ENCODE measurements around the gene CCDC171.

DNA sequence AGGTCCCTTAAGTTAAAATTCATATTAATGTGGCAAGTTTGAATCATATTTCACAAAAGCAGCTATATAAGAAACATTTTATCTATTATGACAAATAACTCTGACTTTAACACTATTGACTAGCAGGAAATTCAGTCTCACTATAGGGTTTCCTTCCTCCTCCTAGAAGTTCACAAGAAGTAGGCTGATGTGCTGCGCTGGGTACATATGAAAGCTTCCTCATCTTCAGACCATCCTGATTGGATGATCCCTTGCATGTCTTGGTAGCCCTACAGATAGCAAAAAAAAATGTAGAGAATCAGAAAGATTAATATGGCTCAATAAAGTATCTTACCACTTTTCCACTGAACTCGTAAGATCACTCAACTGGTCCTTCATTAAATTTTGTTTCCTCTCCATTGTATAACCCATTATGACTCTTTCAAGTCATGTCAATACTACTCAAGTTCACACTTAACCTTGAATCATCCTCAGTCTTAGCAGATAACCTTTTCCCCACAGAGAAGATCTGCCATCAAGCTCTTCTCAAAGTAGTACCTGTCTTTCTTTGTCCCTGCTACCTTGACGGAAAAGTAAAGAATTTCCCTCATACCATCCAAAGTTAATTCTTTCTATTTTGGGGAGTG, 30.6 kb upstream of the CCDC171 start:
- no peak for TF ChIP-seq JUNB (IDR thresholded peaks at IDR 0.05; ENCODE audit: unreplicated experiment)
- TF ChIP-seq EZH2 (IDR thresholded peaks at IDR 0.05; ENCODE audit: low read depth, unreplicated experiment) = no peak
- TF ChIP-seq, protein P1, sequence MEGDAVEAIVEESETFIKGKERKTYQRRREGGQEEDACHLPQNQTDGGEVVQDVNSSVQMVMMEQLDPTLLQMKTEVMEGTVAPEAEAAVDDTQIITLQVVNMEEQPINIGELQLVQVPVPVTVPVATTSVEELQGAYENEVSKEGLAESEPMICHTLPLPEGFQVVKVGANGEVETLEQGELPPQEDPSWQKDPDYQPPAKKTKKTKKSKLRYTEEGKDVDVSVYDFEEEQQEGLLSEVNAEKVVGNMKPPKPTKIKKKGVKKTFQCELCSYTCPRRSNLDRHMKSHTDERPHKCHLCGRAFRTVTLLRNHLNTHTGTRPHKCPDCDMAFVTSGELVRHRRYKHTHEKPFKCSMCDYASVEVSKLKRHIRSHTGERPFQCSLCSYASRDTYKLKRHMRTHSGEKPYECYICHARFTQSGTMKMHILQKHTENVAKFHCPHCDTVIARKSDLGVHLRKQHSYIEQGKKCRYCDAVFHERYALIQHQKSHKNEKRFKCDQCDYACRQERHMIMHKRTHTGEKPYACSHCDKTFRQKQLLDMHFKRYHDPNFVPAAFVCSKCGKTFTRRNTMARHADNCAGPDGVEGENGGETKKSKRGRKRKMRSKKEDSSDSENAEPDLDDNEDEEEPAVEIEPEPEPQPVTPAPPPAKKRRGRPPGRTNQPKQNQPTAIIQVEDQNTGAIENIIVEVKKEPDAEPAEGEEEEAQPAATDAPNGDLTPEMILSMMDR (conservative IDR thresholded peaks at IDR 0.05; ENCODE audit: low read depth in 2 of 2) = no peak
- TF ChIP-seq EZH2phosphoT487 (IDR thresholded peaks at IDR 0.05; ENCODE audit: unreplicated experiment) = no peak
- TF ChIP-seq, protein P2, sequence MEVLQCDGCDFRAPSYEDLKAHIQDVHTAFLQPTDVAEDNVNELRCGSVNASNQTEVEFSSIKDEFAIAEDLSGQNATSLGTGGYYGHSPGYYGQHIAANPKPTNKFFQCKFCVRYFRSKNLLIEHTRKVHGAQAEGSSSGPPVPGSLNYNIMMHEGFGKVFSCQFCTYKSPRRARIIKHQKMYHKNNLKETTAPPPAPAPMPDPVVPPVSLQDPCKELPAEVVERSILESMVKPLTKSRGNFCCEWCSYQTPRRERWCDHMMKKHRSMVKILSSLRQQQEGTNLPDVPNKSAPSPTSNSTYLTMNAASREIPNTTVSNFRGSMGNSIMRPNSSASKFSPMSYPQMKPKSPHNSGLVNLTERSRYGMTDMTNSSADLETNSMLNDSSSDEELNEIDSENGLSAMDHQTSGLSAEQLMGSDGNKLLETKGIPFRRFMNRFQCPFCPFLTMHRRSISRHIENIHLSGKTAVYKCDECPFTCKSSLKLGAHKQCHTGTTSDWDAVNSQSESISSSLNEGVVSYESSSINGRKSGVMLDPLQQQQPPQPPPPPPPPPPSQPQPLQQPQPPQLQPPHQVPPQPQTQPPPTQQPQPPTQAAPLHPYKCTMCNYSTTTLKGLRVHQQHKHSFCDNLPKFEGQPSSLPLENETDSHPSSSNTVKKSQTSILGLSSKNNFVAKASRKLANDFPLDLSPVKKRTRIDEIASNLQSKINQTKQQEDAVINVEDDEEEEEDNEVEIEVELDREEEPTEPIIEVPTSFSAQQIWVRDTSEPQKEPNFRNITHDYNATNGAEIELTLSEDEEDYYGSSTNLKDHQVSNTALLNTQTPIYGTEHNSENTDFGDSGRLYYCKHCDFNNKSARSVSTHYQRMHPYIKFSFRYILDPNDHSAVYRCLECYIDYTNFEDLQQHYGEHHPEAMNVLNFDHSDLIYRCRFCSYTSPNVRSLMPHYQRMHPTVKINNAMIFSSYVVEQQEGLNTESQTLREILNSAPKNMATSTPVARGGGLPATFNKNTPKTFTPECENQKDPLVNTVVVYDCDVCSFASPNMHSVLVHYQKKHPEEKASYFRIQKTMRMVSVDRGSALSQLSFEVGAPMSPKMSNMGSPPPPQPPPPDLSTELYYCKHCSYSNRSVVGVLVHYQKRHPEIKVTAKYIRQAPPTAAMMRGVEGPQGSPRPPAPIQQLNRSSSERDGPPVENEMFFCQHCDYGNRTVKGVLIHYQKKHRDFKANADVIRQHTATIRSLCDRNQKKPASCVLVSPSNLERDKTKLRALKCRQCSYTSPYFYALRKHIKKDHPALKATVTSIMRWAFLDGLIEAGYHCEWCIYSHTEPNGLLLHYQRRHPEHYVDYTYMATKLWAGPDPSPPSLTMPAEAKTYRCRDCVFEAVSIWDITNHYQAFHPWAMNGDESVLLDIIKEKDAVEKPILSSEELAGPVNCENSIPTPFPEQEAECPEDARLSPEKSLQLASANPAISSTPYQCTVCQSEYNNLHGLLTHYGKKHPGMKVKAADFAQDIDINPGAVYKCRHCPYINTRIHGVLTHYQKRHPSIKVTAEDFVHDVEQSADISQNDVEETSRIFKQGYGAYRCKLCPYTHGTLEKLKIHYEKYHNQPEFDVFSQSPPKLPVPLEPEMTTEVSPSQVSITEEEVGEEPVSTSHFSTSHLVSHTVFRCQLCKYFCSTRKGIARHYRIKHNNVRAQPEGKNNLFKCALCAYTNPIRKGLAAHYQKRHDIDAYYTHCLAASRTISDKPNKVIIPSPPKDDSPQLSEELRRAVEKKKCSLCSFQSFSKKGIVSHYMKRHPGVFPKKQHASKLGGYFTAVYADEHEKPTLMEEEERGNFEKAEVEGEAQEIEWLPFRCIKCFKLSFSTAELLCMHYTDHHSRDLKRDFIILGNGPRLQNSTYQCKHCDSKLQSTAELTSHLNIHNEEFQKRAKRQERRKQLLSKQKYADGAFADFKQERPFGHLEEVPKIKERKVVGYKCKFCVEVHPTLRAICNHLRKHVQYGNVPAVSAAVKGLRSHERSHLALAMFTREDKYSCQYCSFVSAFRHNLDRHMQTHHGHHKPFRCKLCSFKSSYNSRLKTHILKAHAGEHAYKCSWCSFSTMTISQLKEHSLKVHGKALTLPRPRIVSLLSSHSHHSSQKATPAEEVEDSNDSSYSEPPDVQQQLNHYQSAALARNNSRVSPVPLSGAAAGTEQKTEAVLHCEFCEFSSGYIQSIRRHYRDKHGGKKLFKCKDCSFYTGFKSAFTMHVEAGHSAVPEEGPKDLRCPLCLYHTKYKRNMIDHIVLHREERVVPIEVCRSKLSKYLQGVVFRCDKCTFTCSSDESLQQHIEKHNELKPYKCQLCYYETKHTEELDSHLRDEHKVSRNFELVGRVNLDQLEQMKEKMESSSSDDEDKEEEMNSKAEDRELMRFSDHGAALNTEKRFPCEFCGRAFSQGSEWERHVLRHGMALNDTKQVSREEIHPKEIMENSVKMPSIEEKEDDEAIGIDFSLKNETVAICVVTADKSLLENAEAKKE (CRISPR knock-in tag; IDR thresholded peaks at IDR 0.05) = no peak
- TF ChIP-seq, protein P3, sequence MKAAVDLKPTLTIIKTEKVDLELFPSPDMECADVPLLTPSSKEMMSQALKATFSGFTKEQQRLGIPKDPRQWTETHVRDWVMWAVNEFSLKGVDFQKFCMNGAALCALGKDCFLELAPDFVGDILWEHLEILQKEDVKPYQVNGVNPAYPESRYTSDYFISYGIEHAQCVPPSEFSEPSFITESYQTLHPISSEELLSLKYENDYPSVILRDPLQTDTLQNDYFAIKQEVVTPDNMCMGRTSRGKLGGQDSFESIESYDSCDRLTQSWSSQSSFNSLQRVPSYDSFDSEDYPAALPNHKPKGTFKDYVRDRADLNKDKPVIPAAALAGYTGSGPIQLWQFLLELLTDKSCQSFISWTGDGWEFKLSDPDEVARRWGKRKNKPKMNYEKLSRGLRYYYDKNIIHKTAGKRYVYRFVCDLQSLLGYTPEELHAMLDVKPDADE (IDR thresholded peaks at IDR 0.05) = no peak
- TF ChIP-seq, protein P4, sequence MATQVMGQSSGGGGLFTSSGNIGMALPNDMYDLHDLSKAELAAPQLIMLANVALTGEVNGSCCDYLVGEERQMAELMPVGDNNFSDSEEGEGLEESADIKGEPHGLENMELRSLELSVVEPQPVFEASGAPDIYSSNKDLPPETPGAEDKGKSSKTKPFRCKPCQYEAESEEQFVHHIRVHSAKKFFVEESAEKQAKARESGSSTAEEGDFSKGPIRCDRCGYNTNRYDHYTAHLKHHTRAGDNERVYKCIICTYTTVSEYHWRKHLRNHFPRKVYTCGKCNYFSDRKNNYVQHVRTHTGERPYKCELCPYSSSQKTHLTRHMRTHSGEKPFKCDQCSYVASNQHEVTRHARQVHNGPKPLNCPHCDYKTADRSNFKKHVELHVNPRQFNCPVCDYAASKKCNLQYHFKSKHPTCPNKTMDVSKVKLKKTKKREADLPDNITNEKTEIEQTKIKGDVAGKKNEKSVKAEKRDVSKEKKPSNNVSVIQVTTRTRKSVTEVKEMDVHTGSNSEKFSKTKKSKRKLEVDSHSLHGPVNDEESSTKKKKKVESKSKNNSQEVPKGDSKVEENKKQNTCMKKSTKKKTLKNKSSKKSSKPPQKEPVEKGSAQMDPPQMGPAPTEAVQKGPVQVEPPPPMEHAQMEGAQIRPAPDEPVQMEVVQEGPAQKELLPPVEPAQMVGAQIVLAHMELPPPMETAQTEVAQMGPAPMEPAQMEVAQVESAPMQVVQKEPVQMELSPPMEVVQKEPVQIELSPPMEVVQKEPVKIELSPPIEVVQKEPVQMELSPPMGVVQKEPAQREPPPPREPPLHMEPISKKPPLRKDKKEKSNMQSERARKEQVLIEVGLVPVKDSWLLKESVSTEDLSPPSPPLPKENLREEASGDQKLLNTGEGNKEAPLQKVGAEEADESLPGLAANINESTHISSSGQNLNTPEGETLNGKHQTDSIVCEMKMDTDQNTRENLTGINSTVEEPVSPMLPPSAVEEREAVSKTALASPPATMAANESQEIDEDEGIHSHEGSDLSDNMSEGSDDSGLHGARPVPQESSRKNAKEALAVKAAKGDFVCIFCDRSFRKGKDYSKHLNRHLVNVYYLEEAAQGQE (IDR thresholded peaks at IDR 0.05; ENCODE audit: unreplicated experiment) = no peak
- TF ChIP-seq POLR2AphosphoS5 (IDR thresholded peaks at IDR 0.05; ENCODE audit: low read depth) = no peak

Measured in GM23338 (cell line).